Breast epithelium (tissue), 4 donors: ENCODE results near the gene NQO2. TPM values are rescaled to one million over a fixed set of nuclear protein-coding genes. Genes with fewer than 3 reads are reported as not detected.

Experiments
- DNase-seq, 2 donors: peaks; one replicate each; pipeline ENCODE4 v3.0.0-alpha.2; 2019; ENCODE audit warnings: low spot score in 2 of 2
- H3K27ac ChIP-seq, 2 donors: fragments of 200-600 bp; sonication (generic) in 1 of 2; one replicate each; pipeline ENCODE4 v1.5.1; 2016 to 2019; ENCODE audit warnings: mild to moderate bottlenecking in 1 of 2
- H3K27me3 ChIP-seq, 2 donors: fragments of 200-600 bp; sonication (generic) in 1 of 2; one replicate each; pipeline versions ENCODE4 v1.5.1 to v1.6.0; 2017 to 2019; ENCODE audit warnings: control low read depth in 1 of 2, mild to moderate bottlenecking in 1 of 2
- H3K36me3 ChIP-seq: fragments of 200-600 bp; one replicate; pipeline ENCODE4 v1.5.1; 2019
- H3K4me1 ChIP-seq, 2 donors: fragments of 200-600 bp; sonication (generic); one replicate each; pipeline ENCODE4 v1.5.1; 2016 to 2019; ENCODE audit warnings: control low read depth in 1 of 2
- H3K4me3 ChIP-seq, 3 donors: fragments of 200-600 bp; sonication (generic); 1 replicate in 2 of 3; 2 replicates in 1 of 3; pipeline ENCODE4 v1.5.1; 2016 to 2019; ENCODE audit warnings: mild to moderate bottlenecking in 3 of 3, moderate library complexity in 2 of 3
- H3K9me3 ChIP-seq, 2 donors: fragments of 200-600 bp; sonication (generic) in 1 of 2; one replicate each; pipeline ENCODE4 v1.5.1; 2016 to 2019; ENCODE audit warnings: control low read depth in 1 of 2
- POLR2A ChIP-seq: fragments of 450-650 bp; IDR thresholded peaks from one replicate; pipeline ENCODE4 v1.6.1; 2016; ENCODE audit warnings: antibody characterized with exemption, mild to moderate bottlenecking, moderate library complexity
- POLR2AphosphoS5 ChIP-seq, 3 donors: sonication (generic); formaldehyde crosslinking; IDR thresholded peaks; one replicate each; pipeline ENCODE4 v1.6.1; 2017; ENCODE audit warnings: antibody characterized with exemption in 3 of 3
- intact Hi-C: fragments of 100-400 bp; cut with DNase I; formaldehyde crosslinking; loops from one replicate; pipeline ENCODE4 v1.15.1; 2023; ENCODE audit warnings: low total_unique reads
- total RNA-seq, 3 donors: library from RNA; depleted of rRNA; stranded (reverse); fragments of >200 nt; gene quantifications; one replicate each; pipeline ENCODE4 v1.1.0, GENCODE V29; 2016
- TF ChIP-seq, protein P1 (sequence below), 3 donors: fragments of 450-650 bp; IDR thresholded peaks; one replicate each; pipeline ENCODE4 v1.5.1; 2016 to 2017; ENCODE audit warnings: antibody characterized with exemption in 3 of 3, mild to moderate bottlenecking in 3 of 3, moderate library complexity in 3 of 3

Gene NQO2
- total RNA-seq, 3 donors from 2014 or later, result 23.6 to 64.6 (median 24.9) TPM

- TF ChIP-seq POLR2A (no peak), POLR2AphosphoS5 (IDR thresholded peaks at IDR 0.05) (no peak)
- TF ChIP-seq, protein P1, sequence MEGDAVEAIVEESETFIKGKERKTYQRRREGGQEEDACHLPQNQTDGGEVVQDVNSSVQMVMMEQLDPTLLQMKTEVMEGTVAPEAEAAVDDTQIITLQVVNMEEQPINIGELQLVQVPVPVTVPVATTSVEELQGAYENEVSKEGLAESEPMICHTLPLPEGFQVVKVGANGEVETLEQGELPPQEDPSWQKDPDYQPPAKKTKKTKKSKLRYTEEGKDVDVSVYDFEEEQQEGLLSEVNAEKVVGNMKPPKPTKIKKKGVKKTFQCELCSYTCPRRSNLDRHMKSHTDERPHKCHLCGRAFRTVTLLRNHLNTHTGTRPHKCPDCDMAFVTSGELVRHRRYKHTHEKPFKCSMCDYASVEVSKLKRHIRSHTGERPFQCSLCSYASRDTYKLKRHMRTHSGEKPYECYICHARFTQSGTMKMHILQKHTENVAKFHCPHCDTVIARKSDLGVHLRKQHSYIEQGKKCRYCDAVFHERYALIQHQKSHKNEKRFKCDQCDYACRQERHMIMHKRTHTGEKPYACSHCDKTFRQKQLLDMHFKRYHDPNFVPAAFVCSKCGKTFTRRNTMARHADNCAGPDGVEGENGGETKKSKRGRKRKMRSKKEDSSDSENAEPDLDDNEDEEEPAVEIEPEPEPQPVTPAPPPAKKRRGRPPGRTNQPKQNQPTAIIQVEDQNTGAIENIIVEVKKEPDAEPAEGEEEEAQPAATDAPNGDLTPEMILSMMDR (IDR thresholded peaks at IDR 0.05), result no peak
- Histone ChIP-seq H3K27ac (no peak overlapping the region), H3K4me3 (no peak overlapping the region), H3K4me1 (no peaks in the 10 kb centered on the region), H3K9me3 (no peaks in the 10 kb centered on the region), H3K27me3 (no peaks in the 10 kb centered on the region), H3K36me3 (no peaks in the 10 kb centered on the region)
- intact Hi-C loops, result no loop called here
- no peak for DNase-seq
Observed at GRCh38 chr6:3039384-3039783, 39.7 kb downstream of the NQO2 start.

DNA sequence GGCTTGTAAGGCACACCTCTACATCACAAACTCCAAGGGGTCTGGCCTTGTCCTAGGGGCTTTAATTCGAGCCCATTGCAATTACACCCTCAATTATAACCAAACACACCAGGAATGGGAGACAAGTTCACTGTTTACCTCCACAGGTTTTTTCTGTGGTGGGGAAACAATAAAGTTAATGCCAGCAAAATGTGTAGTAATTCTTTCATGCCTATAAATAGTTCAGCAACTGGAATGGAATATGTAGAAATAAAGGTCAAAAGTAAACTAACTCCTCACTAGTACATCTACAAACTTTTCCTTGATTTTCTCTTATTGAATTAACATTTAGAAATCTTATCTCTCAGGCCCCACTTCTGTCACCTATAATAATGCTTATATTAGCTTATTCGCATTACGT lies 41.5 kb downstream of the NQO2 start:
- Histone ChIP-seq H3K36me3 (no peaks in the 10 kb centered on the region), H3K9me3 (no peaks in the 10 kb centered on the region), H3K4me3 (no peak overlapping the region), H3K4me1 (no peaks in the 10 kb centered on the region), H3K27me3 (no peaks in the 10 kb centered on the region), H3K27ac (no peak overlapping the region)
- no peak for DNase-seq
- TF ChIP-seq POLR2A (no peak), POLR2AphosphoS5 (IDR thresholded peaks at IDR 0.05) (no peak)
- TF ChIP-seq, protein P1 (IDR thresholded peaks at IDR 0.05), result no peak
- intact Hi-C loops, result no loop called here

GRCh38 chr6:3041606-3042005 lies 41.9 kb downstream of the NQO2 start:
- no peak overlapping the region for H3K27ac ChIP-seq

GRCh38 chr6:3045369-3045768 lies 45.7 kb downstream of the NQO2 start:
- H3K9me3 ChIP-seq, result no peaks in the 10 kb centered on the region
- TF ChIP-seq POLR2A (no peak), POLR2AphosphoS5 (IDR thresholded peaks at IDR 0.05) (no peak)
- TF ChIP-seq, protein P1 (IDR thresholded peaks at IDR 0.05), result no peak
- H3K27me3 ChIP-seq, result no peaks in the 10 kb centered on the region
- no peak overlapping the region for H3K27ac ChIP-seq
- no peak for DNase-seq
- no peaks in the 10 kb centered on the region for H3K4me1 ChIP-seq
- no peaks in the 10 kb centered on the region for H3K36me3 ChIP-seq
- H3K4me3 ChIP-seq, result no peak overlapping the region
- intact Hi-C loops, result no loop called here

More at GRCh38 chr6:3041606-3042005, 41.9 kb downstream of the NQO2 start:
- no peaks in the 10 kb centered on the region for H3K4me1 ChIP-seq
- intact Hi-C loops, result no loop called here
- H3K36me3 ChIP-seq, result no peaks in the 10 kb centered on the region
- no peaks in the 10 kb centered on the region for H3K27me3 ChIP-seq
- TF ChIP-seq POLR2A (no peak), POLR2AphosphoS5 (IDR thresholded peaks at IDR 0.05) (no peak)
- TF ChIP-seq, protein P1 (IDR thresholded peaks at IDR 0.05), result no peak
- no peak overlapping the region for H3K4me3 ChIP-seq
- DNase-seq, result no peak
- H3K9me3 ChIP-seq, result no peaks in the 10 kb centered on the region

GRCh38 chr6:3045777-3046176 lies 46.1 kb downstream of the NQO2 start:
- H3K9me3 ChIP-seq, result no peaks in the 10 kb centered on the region
- TF ChIP-seq, protein P1 (IDR thresholded peaks at IDR 0.05), result no peak
- TF ChIP-seq POLR2AphosphoS5 (IDR thresholded peaks at IDR 0.05), result no peak
- TF ChIP-seq POLR2A, result no peak
- H3K4me1 ChIP-seq, result no peaks in the 10 kb centered on the region
- H3K27me3 ChIP-seq, result no peaks in the 10 kb centered on the region
- H3K27ac ChIP-seq, result no peak overlapping the region
- H3K4me3 ChIP-seq, result no peak overlapping the region
- H3K36me3 ChIP-seq, result no peaks in the 10 kb centered on the region
- DNase-seq, result no peak
- intact Hi-C loops, result no loop called here
